HepG2 (cell line): ENCODE data around the gene CS. TPM values are rescaled to one million over a fixed set of nuclear protein-coding genes. Genes with fewer than 3 reads are reported as not detected.

Source experiments
- ELF1 ChIP-seq: sonication (generic); formaldehyde crosslinking; IDR thresholded peaks from 2 replicates; pipeline ENCODE4 v1.4.0; 2020; ENCODE audit warnings: missing genetic modification reagents
- HNF1B ChIP-seq: sonication (generic); formaldehyde crosslinking; IDR thresholded peaks from 2 replicates; pipeline ENCODE4 v1.5.1; 2020; ENCODE audit warnings: mild to moderate bottlenecking, moderate library complexity, missing genetic modification reagents
- ISL2 ChIP-seq: sonication (generic); formaldehyde crosslinking; IDR thresholded peaks from 2 replicates; pipeline ENCODE4 v1.5.0; 2020; ENCODE audit warnings: missing genetic modification reagents
- KIAA2018 ChIP-seq: sonication (generic); formaldehyde crosslinking; IDR thresholded peaks from 2 replicates; pipeline ENCODE4 v1.5.0; 2020; ENCODE audit warnings: mild to moderate bottlenecking, missing genetic modification reagents, borderline replicate concordance
- MIER3 ChIP-seq: IDR thresholded peaks from 2 replicates; pipeline ENCODE4 v1.6.1; 2016; ENCODE audit warnings: missing compliant biosample characterization, borderline replicate concordance
- NCOR1 ChIP-seq: fragments of 200-600 bp; sonication (generic); IDR thresholded peaks from 2 replicates; pipeline ENCODE4 v1.7.0; 2017; ENCODE audit warnings: antibody characterized with exemption, low read length, borderline replicate concordance
- NFYC ChIP-seq: IDR thresholded peaks from 2 replicates; pipeline ENCODE4 v1.6.1; 2016; ENCODE audit warnings: missing genetic modification reagents, missing compliant biosample characterization
- SKI ChIP-seq: fragments of 450-650 bp; IDR thresholded peaks from one replicate; pipeline ENCODE4 v1.6.1; 2018; ENCODE audit warnings: mild to moderate bottlenecking; ENCODE audit not compliant: partially characterized antibody
- THAP9 ChIP-seq: sonication (generic); formaldehyde crosslinking; IDR thresholded peaks from 2 replicates; pipeline ENCODE4; 2020; ENCODE audit warnings: missing genetic modification reagents, mild to moderate bottlenecking, borderline replicate concordance
- ZBTB26 ChIP-seq: IDR thresholded peaks from 2 replicates; pipeline ENCODE4 v1.6.1; 2016; ENCODE audit warnings: missing compliant biosample characterization, missing genetic modification reagents, borderline replicate concordance
- ZNF800 ChIP-seq: sonication (generic); formaldehyde crosslinking; IDR thresholded peaks from 2 replicates; pipeline ENCODE4 v1.4.0; 2020; ENCODE audit warnings: missing genetic modification reagents
- ZSCAN22 ChIP-seq: sonication (generic); formaldehyde crosslinking; IDR thresholded peaks from 2 replicates; pipeline ENCODE4 v1.4.0; 2020; ENCODE audit warnings: mild to moderate bottlenecking, missing genetic modification reagents
- polyA plus RNA-seq, 8 experiments: library from polyadenylated mRNA; depleted of rRNA in 3 of 8; stranded (reverse) in 7 of 8; unstranded in 1 of 8; fragments of >200 nt; fragmentation: Illumina TruSeq in 4 of 8; extraction: Trizol in 4 of 8; gene quantifications; 2 replicates each; pipeline versions ENCODE4 v1.2.1 to v1.2.3, GENCODE V29; 2011 to 2016; ENCODE audit warnings: low read depth in 4 of 8, missing spikeins in 1 of 8, mixed read lengths in 1 of 8; ENCODE audit not compliant: insufficient read depth in 1 of 8
- total RNA-seq, 5 experiments: library from RNA; depleted of rRNA; stranded (reverse); fragments of >200 nt; fragmentation: Illumina TruSeq; extraction: Trizol; gene quantifications; 2 replicates each; pipeline ENCODE4 v1.2.3, GENCODE V29; 2016; ENCODE audit warnings: low read depth in 1 of 5

Gene CS
- total and polyA plus RNA-seq, 2 of the 13 experiments (the other 11 are each of a cell fraction or from before 2014, with no cell fraction given), result 173 to 175 TPM

- TF ChIP-seq ZBTB26 (0 out of 2 replicates have a peak, but pooled peaks have one; percentile 19), NFYC (CRISPR knock-in tag) (peak; percentile 96), MIER3 (CRISPR knock-in tag) (peak; percentile 35; the same call in 1 of the 2 replicates), THAP9 (CRISPR knock-in tag) (peak; percentile 78; the same call in 1 of the 2 replicates), ISL2 (CRISPR knock-in tag) (0 out of 2 replicates have a peak, but pooled peaks have one; percentile 10), ZNF800 (0 out of 2 replicates have a peak, but pooled peaks have one; percentile 29), SKI (peak; percentile 74), NCOR1 (no peak; the same call in 1 of the 2 replicates), KIAA2018 (no peak), ZSCAN22 (CRISPR knock-in tag) (no peak), ELF1 (CRISPR knock-in tag) (peak; percentile 96), HNF1B (CRISPR knock-in tag) (peak; percentile 81)
Measured at GRCh38 chr12:56224102-56224701, 75.9 kb downstream of the CS start, which contains the start of gene NABP2 (continued).
